Muscle of arm (tissue), 12 donors: ENCODE data around the gene GPX3. TPM values are rescaled to one million over a fixed set of nuclear protein-coding genes. Genes with fewer than 3 reads are reported as not detected.

ENCODE experiments used
- DNase-seq: peaks from one replicate; pipeline ENCODE4 v3.0.0-alpha.2; 2013
- polyA plus RNA-seq, 12 donors: library from polyadenylated mRNA; unstranded; fragments of 120-200 nt; gene quantifications; one replicate each; pipeline ENCODE4 v1.2.1, GENCODE V29; 2013; ENCODE audit not compliant: insufficient read length in 12 of 12

The GPX3 gene
- polyA plus RNA-seq, 12 donors, result 21.8 to 71.8 (median 51.7) TPM; not detected in 1

DNA sequence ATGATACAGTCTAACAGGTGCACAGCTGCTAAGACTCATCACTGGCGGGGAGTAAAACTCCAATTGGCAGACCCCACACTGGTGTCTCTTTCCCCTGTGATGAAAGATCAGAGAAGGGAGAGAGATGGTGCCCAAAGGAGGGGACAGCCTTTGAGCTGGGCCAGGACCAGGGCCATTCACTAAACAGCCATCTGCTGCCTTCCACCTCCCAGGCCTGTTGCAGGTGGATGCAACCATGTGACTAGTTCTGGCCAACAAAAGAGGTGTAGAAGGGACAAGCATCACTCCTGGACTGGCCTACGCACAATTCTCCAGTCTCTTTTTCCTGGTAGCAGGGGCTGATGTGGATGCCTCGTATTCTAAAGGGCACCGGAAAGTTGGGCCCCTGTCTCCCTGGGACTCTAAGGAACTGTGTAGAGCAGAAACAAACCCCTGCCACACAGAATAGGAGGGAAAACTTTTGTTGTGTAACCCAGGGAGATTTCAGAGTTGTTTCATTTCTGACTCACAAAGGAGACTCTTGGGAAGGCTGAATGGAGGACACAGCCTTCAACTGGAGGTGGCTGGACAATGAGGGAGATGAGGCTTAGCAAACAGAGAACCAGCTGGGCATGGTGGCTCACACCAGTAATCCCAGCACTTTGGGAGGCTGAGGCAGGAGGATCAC is 33.5 kb downstream of the GPX3 start:
- no peak for DNase-seq

DNA sequence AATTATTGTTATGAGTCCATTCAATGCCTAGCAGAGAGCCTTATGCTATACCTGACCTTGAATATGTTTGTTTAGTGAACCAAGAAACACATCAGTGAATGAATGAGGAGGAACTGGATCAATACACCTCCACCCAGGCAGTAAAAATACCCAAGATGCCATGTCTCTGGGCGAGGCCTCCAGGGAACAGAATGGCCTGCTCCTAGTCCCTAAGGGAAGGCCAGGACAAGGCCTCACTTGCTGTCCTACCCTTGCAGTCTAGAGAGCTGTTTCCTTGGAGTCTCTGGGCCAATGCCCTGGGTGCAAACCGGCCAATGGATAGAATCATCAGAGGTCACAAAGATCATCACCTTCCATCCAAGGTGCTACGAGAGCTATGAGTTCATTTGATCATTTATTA is 34.3 kb downstream of the GPX3 start:
- no peak for DNase-seq

DNA sequence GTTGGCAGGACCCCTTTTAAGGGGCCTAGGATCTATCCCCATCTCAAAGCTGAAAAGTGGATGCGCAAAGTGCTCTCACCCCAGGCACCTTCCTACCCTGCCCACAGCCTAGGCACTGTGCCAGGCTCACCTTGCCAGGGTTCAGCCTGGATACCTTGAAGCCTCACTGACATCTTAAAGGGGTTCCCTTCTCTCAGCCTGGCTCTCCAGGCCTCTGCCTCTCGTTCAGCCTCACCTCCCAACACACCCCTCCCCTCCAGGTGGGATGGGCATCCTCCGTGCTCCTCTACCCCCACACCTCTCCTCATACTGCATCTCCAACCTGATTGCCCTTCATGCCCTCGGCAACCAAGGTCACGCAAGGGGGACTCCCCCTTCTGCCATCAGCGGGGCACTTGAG is 34.9 kb downstream of the GPX3 start:
- DNase-seq, result no peak

DNA sequence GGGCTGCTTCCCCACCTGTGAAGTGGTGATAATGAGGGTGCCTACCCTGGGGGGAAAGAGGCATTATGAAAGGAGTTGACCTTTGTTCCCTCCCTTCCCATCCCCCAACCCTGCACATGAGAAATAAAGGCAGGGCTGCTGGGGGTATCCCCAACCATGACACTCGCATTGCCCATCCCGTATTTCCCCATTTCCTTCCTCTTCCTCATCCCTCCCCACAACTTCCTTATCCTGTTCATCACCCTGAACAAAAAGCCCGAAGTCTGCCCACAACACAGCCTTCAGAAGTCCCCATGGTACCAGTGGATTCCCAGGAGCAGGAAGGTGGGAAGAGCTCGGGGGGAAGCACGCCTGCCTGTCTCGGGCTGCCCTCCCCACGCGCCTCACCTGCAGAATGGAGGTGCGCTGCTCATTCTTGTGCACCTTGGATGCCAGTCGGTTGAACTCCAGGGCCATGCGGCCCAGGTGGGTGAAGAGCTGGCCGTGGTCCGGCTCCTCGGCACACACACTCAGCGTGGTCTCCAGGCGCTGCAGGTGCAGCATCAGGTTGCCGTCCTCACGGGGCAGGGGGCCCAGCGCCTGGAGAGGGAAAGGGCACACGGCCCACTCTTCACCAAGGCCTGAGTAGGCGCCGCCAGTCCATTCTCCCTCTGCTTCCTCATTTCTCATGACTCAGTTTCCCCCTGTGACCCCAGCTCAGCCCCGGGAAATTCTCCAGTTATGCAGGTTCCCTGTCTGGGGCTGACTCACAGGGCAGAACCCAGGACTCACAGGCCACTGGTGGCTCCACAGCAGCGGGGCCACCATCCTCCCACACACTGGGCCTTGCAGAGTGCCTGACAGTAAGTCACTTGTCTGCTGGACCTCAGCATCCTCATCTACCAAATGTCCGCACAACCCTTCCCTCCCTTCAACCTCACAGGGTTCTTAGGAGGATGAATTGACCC is 36.3 kb downstream of the GPX3 start:
- DNase-seq, result no peak

DNA sequence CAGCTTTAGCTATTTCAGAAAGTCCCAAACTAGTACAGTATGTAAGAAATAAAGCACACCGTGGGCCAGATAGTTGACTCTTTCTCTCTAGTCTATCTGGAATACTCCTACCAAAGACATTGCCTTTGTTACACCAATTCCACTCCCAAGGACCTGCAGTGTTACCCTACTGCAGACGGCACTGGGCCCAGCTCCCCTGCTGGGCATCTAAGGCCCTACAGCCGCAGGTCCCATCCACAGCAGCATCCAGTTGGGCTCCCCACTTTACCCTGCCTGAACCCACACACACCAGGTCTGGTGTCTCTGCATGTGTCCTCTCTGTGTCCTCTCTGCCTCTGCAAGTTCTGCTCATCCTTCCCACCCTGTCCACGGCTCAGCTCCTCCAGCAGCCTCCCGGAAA is 37.9 kb downstream of the GPX3 start:
- DNase-seq, result no peak

DNA sequence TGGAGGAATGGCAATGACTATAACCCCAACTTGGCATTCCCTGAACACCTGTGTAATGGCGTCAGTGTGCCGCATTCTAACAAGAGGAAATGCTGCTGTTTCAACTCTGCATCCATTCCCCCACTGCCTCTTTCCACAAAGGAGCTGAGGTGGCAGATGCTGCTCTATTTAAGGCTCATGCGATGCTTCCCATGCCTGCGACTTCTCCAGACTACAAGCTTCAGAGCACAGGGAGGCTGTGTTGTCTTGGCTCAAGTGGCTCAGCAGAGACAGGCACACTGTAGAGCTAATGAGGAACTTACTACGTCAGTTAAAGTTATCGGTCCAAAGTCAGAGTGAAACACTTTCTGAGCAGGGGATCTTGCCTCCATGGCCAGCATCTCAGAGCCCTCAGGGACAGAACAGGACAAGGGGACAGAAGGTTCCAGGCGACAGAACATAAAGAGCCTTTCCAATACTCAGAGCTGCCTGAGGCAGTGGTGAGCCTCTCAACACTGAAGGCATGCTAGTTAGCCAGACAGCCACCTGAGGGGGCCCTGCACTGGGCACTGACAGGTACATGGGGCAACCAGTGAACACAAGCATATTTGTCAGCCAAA is 38.6 kb downstream of the GPX3 start:
- no peak for DNase-seq

DNA sequence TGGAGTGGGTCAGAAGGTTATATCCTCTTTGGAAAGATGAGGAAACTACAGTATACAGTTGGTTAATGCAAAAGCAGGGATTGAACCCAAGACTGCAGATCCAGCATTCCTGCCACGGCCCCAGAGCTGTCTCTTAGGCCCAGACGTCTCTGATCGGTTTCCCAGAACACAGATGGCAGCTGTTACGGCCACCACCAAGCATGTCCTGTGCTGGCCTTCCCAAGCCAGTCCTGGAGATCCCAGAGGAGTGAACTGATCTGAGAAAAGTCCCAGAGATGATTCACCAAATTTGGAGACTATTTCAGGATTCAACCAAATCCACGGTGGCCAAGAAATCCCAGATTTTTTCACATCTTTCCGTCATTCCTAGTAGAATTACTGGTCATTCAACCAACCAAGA is 40.4 kb downstream of the GPX3 start:
- DNase-seq, result no peak

DNA sequence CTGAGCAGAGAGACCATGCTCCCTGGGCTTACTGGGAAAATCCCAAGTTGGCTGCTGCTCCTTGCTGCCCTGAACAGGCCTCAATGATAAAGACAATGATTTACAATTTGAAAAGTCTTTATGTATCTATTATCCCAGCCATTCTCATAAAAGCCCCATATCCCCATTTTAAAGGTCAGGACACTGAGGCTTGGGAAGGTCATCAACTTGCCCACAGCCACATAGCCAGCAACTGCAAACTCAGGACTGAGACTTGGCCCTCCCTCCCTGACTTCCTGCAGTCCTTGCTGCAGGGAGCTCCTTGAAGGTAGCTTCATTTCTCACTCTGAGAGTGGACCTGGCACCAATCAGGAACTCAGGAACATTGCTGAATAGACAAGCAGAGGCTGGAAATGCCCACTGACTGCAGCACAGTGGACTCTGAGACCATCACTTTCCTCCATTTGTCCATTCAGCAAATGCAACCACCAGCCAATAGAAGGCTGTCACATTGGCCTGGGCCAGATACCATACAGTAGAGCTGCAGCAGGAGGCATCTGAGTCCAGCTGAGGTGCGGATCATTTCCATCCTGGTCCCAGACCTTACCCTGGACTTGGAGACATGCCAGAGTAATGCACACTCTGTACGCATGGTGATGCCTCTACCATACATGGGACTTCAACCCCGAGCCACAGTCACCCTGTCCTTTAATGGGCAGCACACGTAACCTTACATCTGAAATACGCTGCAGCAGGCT is 42.2 kb downstream of the GPX3 start:
- DNase-seq, result no peak

DNA sequence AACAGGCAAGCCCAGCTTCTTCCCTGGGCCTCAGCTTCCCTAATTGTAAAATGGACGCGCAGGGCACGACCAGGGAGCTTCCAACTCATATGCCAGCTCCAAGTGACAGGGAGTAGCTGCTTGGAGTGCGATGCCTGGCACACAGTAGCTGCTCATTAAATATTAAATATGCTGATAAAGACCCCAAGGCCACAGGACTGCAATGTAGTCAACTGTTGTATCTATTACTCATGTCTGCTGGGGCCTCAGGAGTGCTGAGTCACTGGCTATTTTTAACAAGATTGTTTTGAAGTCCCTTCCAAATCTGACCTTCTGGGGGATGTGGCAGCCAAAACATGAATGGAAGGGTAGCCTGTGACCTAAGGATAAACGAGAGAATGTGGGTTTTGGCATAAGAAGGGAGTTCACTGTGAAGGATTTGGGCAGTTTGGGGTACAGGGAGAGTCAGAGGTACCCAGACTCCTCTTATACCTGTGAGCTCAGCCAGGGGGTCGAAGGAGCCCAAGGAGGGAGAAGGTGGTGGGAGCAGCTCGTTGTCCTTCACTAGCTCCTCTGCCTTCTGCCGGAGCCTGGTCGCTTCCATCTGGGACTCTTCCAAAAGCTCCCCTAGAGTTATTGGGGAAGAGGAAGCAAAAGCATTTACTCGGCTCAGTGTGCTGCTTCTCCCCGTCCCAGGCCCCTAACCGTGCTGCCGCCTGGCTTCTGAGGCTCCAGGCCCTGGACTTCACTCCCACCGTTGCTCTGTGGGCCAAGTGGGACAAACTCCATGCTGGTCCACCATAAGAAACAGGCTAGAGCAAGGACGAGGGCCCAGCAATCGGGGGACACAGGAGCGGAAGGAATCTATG is 43.0 kb downstream of the GPX3 start:
- DNase-seq, result peak; percentile 42

DNA sequence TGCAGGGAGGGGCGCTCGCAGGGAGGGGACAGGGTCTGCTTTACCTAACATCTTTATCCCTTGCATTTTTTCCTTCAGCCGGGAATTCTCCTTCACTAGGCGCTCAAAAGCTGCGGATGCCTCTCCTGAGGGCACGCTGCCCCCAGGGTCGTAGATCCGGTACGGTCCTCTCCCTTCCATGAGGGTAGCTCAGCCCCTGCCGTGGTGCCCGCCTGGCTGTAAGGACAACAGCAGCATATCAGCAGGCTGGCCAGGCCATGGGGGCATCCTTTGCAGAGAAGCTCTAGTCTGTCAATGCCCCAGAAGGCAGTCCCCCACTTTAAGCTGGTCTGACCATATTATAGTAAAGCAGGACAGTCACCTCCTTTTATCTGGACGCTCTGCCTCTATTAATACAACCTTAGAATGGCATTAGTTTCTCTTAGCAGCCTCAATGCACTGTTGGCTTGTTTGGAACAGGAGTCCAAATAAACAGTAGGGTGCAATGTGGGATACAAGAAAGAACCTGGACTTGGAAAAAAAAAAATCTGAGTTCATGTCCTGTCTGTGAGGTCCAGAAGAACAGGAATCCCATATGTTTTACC is 44.6 kb downstream of the GPX3 start:
- no peak for DNase-seq

DNA sequence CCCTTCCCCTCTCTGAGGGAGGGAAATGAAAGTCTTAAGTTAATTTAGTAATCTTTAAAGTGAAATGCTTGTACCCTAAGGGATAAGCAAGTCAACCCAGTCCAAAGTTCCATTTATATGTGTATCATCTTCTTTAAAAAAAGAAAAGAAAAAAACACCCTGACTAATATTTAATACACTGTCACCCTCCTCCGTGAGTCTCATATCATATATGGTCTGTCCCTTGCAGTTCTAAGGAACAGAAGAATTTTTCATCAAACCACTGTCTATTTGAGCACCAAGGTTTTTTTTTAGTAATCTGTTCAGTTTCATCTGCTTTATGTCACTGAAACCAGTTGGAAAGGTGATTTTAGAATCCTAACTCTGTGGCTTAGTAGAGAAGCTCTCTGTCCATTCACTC is 45.2 kb downstream of the GPX3 start:
- DNase-seq, result no peak

DNA sequence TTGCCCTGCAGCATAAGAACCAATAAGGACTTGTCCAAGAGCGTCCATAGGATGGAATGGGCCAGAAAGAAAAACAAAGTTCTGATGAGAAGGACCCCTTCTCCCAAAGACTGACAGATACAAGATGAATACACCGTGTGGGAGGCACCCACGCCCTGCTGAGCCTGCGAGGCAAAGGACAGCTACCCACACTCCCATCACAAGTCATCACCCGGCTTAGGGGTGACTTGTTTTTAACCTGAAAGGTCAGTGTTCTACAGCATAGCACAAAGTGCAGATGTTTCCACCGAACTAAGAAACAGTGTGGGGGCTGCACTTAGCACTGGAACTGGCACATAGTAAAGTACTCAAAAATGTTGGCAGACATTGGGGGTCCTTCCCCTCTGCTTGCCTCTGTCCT is 46.5 kb downstream of the GPX3 start:
- DNase-seq, result no peak

DNA sequence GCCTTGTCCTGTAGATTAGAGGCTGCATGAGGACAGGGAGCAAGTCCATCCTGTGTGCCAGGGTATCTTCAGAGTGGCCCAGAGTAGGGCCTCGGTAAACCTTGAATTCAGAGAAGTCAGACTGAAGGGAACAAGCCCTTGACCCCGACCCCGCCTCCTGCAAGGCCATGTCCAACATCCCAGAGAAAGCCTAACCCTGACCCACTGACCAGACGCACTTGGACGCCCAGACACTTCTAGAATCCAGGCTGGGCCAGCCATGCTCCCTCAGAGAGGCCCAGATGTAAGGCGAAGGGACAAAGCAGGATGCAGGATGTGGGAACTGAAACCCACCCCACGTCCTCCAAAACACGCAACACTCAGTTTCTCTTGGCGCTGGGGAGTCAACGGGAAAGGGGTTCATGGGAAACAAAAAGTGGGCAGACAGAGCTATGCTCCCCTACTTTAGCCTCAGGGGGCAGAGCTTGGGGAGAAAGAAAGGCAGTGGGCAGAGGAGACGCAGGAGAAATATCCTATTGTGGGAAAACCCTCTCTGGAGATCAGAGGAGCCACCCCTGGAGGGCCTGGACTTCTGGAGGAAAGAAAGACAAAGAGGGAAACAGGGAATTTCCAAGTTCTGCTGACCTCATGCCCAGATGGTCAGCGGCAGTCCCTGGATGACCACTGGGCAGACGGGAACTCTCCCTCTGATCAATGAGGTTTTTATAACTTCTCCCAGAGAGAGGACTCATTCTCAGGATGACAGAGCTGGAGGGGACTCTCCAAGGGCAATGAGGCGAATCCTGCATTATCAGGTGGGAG is 47.4 kb downstream of the GPX3 start:
- DNase-seq, result no peak

DNA sequence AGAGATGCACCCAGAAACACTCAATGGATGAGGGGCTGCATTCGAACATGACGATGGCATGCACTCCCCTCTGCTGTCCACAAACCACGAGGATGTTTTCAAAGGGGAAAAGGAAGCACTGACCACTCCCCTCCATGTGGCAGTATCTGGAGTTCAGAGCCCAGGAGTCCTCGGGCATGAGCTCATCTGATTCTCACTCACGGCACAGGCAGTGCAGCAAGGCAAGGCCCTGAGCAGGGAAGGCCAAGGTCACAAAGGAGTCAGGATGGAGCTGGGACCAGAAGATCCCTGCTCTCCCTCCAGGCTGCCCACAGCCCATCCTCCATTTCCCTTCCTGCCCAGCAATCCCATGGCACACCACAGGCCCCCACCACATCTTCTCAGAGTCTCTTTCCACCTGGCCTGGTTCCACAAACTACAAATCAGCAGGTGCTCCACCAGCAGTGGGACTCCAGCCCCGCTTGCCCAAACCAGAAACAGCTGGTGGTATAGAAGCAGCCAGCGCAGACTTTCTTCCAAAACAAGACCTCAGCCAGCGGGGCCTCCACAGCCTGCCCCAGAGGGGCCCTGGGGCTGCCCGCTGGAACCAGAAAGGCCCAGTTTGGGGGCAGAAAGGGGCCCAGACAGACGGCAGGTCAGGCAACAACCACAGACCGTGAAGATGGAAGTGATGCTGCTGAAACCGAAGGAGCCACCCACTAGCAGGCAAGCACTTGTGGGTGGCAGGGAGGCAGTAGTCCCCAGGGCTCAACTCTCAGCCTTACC is 48.2 kb downstream of the GPX3 start:
- DNase-seq, result peak; percentile 45

DNA sequence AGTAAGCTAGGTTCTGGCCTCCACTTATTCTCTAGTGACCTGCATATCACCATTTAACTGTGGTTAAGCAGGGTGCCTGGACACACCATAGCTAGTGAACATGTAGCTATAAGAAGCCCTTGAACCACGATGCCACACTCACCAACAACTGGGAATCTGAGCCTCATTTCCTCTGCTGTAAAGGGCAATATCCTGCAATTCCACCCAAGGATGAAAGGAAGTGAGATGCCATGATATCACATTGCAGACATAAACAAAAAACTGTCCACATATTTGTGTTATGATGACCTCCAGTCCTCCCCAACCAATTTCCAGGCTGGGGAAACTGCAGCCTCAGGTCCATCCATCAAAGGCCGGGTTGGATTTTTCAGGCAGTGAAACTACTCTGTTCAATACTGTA is 50.1 kb downstream of the GPX3 start:
- DNase-seq, result no peak

DNA sequence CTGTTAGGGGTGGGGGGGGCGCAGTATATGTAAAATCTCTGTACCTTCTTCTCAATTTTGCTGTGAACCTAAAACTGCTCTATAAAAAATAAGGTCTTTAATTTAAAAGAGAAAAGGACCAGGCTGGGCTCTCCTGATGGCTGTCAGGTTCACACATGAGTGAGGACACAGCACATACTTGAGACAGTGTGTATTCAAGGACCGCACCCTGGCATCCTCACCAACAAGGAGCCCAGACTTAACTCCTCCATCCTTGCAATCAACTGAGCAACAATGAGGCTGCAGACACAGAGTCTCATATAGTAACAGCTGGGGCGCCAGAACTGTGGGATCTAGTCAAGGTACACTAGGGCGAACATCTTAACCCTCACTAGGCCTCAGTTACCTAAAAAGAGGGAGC is 50.6 kb downstream of the GPX3 start:
- no peak for DNase-seq

DNA sequence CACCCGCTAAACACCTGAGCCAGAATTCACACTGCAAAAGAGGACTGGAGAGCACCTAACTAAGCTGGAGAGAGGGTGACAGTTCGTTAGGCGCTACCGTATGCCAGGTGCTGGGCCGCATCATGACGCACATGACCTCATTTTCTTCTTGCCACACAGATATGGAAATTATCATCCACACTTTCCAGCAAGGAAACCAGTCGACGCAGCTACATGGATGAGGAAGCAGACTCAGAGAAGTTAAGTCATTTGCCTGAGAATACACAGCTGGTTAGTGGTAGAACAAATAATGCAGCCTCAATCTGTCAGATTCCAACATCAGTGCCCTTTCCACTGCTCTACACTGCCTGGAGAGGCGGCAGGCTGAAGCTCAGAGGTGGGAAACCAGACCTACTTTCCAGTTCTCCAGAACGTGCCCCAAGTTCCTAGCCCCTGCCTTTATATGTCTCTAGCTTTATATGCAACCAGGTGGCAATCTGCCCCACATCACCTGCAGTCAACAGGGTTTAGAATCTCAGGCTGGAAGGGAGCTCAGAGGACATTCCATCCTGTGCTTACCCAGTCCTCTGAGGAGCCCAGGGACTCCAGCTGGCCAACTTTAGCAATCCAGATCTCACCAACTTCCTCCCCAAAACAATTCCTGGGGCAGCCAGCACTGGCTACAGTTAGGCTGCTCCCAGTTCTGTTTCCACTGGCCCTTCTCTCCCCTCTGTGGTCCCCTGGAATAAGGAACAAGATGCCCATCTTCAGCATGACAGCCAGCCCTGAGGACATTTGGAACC is 51.6 kb downstream of the GPX3 start:
- DNase-seq, result no peak

DNA sequence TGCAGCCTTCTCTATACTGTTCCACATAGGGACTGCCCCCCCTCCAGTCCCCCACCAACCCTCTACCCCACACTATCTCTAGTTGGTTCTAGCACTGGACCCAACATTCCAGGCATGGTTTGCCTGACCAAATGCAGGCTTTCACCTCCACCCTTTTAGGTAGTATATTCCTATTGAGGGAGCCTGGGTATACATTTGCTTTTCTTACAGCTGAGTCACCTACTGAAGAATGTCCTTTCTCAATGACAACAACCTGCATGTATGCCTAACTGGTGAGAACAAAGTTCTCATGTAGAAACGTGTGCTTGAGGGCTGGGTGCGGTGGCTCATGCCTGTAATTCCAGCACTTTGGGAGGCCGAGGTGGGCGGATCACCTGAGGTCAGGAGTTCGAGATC is 52.2 kb downstream of the GPX3 start:
- no peak for DNase-seq
